MM.1S (cell line): ENCODE measurements around the gene YEATS4.

Experiments used
- DNase-seq: peaks from one replicate; pipeline ENCODE4 v3.0.0-alpha.2; 2015
- H2AFZ ChIP-seq: fragments of 300-600 bp; sonication (generic); 2 replicates; pipeline ENCODE4 v1.6.0; 2016; ENCODE audit warnings: antibody characterized with exemption, low read length
- H3F3A ChIP-seq: fragments of 300-600 bp; sonication (generic); 2 replicates; pipeline ENCODE4 v1.6.1; 2016; ENCODE audit warnings: mild to moderate bottlenecking, antibody characterized with exemption, low read length, moderate library complexity, mixed read lengths; ENCODE audit not compliant: insufficient read depth
- H3K27ac ChIP-seq: fragments of 300-600 bp; sonication (generic); 2 replicates; pipeline ENCODE4 v1.5.1; 2016; ENCODE audit warnings: mild to moderate bottlenecking, low read length
- H3K27me3 ChIP-seq: fragments of 300-600 bp; sonication (generic); replicated peaks from 2 replicates; pipeline ENCODE4 v1.6.0; 2016; ENCODE audit warnings: low read length; ENCODE audit not compliant: insufficient read depth
- H3K36me3 ChIP-seq: fragments of 300-600 bp; sonication (generic); replicated peaks from 2 replicates; pipeline ENCODE4 v1.6.1; 2016; ENCODE audit warnings: mild to moderate bottlenecking, low read length, mixed read lengths; ENCODE audit not compliant: insufficient read depth
- H3K4me1 ChIP-seq: fragments of 300-600 bp; sonication (generic); 2 replicates; pipeline ENCODE4 v1.6.1; 2016; ENCODE audit warnings: low read length, mixed read lengths
- H3K4me2 ChIP-seq: fragments of 300-600 bp; sonication (generic); 2 replicates; pipeline ENCODE4 v1.6.0; 2016; ENCODE audit warnings: low read depth, low read length
- H3K4me3 ChIP-seq: fragments of 300-600 bp; sonication (generic); 2 replicates; pipeline ENCODE4 v1.5.1; 2016; ENCODE audit warnings: low read length, mixed read lengths
- H3K79me2 ChIP-seq: fragments of 300-600 bp; sonication (generic); 2 replicates; pipeline ENCODE4 v1.6.1; 2016; ENCODE audit warnings: mixed run types, low read length, mixed read lengths
- H3K9ac ChIP-seq: fragments of 300-600 bp; sonication (generic); 2 replicates; pipeline ENCODE4 v1.6.1; 2016; ENCODE audit warnings: low read length, mixed read lengths
- H3K9me2 ChIP-seq: fragments of 300-600 bp; sonication (generic); replicated peaks from 2 replicates; pipeline ENCODE4 v1.6.1; 2016; ENCODE audit warnings: mild to moderate bottlenecking, low read length, mixed read lengths; ENCODE audit not compliant: insufficient read depth
- H3K9me3 ChIP-seq: fragments of 300-600 bp; sonication (generic); replicated peaks from 2 replicates; pipeline ENCODE4 v1.6.1; 2016; ENCODE audit warnings: mild to moderate bottlenecking, low read length, mixed read lengths; ENCODE audit not compliant: insufficient read depth
- H4K20me1 ChIP-seq: fragments of 300-600 bp; sonication (generic); 2 replicates; pipeline ENCODE4 v1.6.1; 2016; ENCODE audit warnings: mild to moderate bottlenecking, low read length, moderate library complexity, mixed read lengths; ENCODE audit not compliant: insufficient read depth
- CTCF ChIP-seq: fragments of 300-600 bp; sonication (generic); IDR thresholded peaks from 2 replicates; pipeline ENCODE4 v1.5.1; 2016; ENCODE audit warnings: antibody characterized with exemption, low read length, mixed read lengths
- EZH2 ChIP-seq: fragments of 300-600 bp; sonication (generic); optimal IDR thresholded peaks from 2 replicates; pipeline ENCODE3; 2017; ENCODE audit warnings: low read depth, mild to moderate bottlenecking, antibody characterized with exemption, low read length, mixed read lengths
- EZH2phosphoT487 ChIP-seq: fragments of 300-600 bp; sonication (generic); IDR thresholded peaks from 2 replicates; pipeline ENCODE4 v1.6.1; 2018; ENCODE audit warnings: antibody characterized with exemption, low read length

YEATS4 gene

GRCh38 chr12:69329669-69330428 is 29.7 kb upstream of the YEATS4 start:
- no peak for TF ChIP-seq CTCF
- no peak for TF ChIP-seq EZH2
- no peak for TF ChIP-seq EZH2phosphoT487
- Histone ChIP-seq H2AFZ (peak overlapping the region; percentile 99; the same call in 1 of the 2 replicates), H3K4me3 (no peak overlapping the region), H4K20me1 (no peaks in the 10 kb centered on the region), H3K9me3 (no peaks in the 10 kb centered on the region), H3F3A (no peaks in the 10 kb centered on the region), H3K4me2 (0 out of 2 replicates have a peak overlapping the region, but pooled peaks have one; percentile 72), H3K79me2 (no peaks in the 10 kb centered on the region), H3K9ac (no peak overlapping the region), H3K9me2 (no peaks in the 10 kb centered on the region), H3K27ac (no peak overlapping the region), H3K36me3 (no peaks in the 10 kb centered on the region), H3K4me1 (0 out of 2 replicates have a peak, but pooled peaks cover 6% of the 10 kb centered on the region), H3K27me3 (no peaks in the 10 kb centered on the region)
- no peak for DNase-seq

GRCh38 chr12:69330475-69331473 is 28.8 kb upstream of the YEATS4 start:
- no peaks in the 10 kb centered on the region for H4K20me1 ChIP-seq
- no peak overlapping the region for H3K27ac ChIP-seq
- H3K36me3 ChIP-seq = no peaks in the 10 kb centered on the region
- 0 out of 2 replicates have a peak, but pooled peaks cover 4% of the 10 kb centered on the region for H3K4me1 ChIP-seq
- H3K4me2 ChIP-seq = peak overlapping the region; percentile 72
- peak overlapping the region; percentile 99 for H2AFZ ChIP-seq
- peak overlapping the region; percentile 31; the same call in 1 of the 2 replicates for H3K9ac ChIP-seq
- no peaks in the 10 kb centered on the region for H3K79me2 ChIP-seq
- no peak for TF ChIP-seq EZH2
- H3K9me2 ChIP-seq = no peaks in the 10 kb centered on the region
- peak overlapping the region; percentile 60 for H3K4me3 ChIP-seq
- H3K9me3 ChIP-seq = no peaks in the 10 kb centered on the region
- peak; percentile 54 for DNase-seq
- H3F3A ChIP-seq = no peaks in the 10 kb centered on the region
- H3K27me3 ChIP-seq = no peaks in the 10 kb centered on the region

GRCh38 chr12:69331519-69331908 is 28.0 kb upstream of the YEATS4 start:
- Histone ChIP-seq H3K27me3 (no peaks in the 10 kb centered on the region), H3K9me3 (no peaks in the 10 kb centered on the region), H3K4me2 (peak overlapping the region; percentile 72), H3K9ac (peak overlapping the region; percentile 31; the same call in 1 of the 2 replicates), H3K4me3 (peak overlapping the region; percentile 60), H3K79me2 (no peaks in the 10 kb centered on the region), H3K36me3 (no peaks in the 10 kb centered on the region), H3K9me2 (no peaks in the 10 kb centered on the region), H2AFZ (peak overlapping the region; percentile 99), H3K4me1 (0 out of 2 replicates have a peak, but pooled peaks cover 4% of the 10 kb centered on the region), H3F3A (no peaks in the 10 kb centered on the region), H3K27ac (no peak overlapping the region), H4K20me1 (no peaks in the 10 kb centered on the region)
- TF ChIP-seq CTCF = no peak
- TF ChIP-seq EZH2phosphoT487 = no peak
- no peak for TF ChIP-seq EZH2
- DNase-seq = no peak
